ENCODE data around the gene TM2D1.

Gene TM2D1

DNA sequence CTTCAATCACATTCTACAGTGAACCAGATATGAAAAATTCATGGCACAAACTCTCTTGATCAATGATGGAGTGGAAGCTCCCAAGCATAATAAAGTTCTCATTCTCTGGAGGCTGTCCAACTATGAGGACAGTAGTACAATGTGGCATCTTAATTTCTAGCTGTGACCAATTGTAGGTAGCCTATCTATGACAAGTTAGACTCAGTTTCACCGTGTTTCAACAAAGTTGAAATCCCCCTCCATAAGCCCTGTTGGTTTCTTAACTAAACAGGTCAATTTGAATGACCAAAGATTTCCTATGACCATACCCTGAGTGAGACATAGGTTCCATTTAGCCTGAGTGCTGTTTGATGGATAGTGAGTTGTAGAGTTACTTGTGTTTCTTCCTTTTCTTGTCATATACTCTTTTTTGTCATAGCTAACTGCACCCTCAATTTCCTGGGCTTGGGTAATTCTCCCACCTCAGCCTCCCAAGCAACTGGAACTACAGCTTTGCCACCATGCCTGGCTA is 29.1 kb upstream of the TM2D1 start:
- no peak overlapping the region for H3K4me3 ChIP-seq (replicated peaks; ENCODE audit: low read depth, low read length)
- TF ChIP-seq, protein P1, sequence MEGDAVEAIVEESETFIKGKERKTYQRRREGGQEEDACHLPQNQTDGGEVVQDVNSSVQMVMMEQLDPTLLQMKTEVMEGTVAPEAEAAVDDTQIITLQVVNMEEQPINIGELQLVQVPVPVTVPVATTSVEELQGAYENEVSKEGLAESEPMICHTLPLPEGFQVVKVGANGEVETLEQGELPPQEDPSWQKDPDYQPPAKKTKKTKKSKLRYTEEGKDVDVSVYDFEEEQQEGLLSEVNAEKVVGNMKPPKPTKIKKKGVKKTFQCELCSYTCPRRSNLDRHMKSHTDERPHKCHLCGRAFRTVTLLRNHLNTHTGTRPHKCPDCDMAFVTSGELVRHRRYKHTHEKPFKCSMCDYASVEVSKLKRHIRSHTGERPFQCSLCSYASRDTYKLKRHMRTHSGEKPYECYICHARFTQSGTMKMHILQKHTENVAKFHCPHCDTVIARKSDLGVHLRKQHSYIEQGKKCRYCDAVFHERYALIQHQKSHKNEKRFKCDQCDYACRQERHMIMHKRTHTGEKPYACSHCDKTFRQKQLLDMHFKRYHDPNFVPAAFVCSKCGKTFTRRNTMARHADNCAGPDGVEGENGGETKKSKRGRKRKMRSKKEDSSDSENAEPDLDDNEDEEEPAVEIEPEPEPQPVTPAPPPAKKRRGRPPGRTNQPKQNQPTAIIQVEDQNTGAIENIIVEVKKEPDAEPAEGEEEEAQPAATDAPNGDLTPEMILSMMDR (IDR thresholded peaks at IDR 0.05; ENCODE audit: insufficient read depth, low read length, poor library complexity, severe bottlenecking), result no peak
- no peaks in the 10 kb centered on the region for H3K27me3 ChIP-seq (replicated peaks; ENCODE audit: control insufficient read depth, insufficient read depth, low read length)
- DNase-seq (ENCODE audit: extremely low read depth, insufficient read length), result no peak
- H3K36me3 ChIP-seq (ENCODE audit: control insufficient read depth, insufficient read depth, low read length), result no peaks in the 10 kb centered on the region

DNA sequence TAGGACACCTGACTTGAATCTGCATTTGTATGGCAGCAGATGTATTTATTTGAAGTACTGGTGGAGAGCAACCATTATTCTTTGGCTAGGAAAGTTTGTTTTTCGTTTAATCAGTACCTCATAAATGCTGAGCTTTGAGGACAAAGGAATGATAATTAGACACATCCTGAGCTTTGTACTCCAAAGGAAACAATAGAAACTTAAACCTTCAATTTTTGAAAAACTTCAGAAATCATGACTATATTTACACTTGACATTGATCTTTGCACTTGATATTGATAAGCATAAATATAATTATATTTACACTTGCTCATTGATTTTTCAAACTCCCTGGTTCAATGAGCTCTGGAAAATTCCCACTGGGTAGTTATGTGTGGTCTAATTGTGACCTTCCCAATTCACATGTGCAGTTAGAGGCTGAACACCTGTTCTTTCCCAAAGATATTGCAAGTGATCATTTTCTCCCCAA is 28.0 kb upstream of the TM2D1 start:
- DNase-seq (ENCODE audit: extremely low read depth, insufficient read length), result no peak
- no peaks in the 10 kb centered on the region for H3K27me3 ChIP-seq (replicated peaks; ENCODE audit: control insufficient read depth, insufficient read depth, low read length)
- TF ChIP-seq, protein P1 (IDR thresholded peaks at IDR 0.05; ENCODE audit: insufficient read depth, low read length, poor library complexity, severe bottlenecking), result no peak
- H3K36me3 ChIP-seq (ENCODE audit: control insufficient read depth, insufficient read depth, low read length), result no peaks in the 10 kb centered on the region
- H3K4me3 ChIP-seq (replicated peaks; ENCODE audit: low read depth, low read length), result no peak overlapping the region

DNA sequence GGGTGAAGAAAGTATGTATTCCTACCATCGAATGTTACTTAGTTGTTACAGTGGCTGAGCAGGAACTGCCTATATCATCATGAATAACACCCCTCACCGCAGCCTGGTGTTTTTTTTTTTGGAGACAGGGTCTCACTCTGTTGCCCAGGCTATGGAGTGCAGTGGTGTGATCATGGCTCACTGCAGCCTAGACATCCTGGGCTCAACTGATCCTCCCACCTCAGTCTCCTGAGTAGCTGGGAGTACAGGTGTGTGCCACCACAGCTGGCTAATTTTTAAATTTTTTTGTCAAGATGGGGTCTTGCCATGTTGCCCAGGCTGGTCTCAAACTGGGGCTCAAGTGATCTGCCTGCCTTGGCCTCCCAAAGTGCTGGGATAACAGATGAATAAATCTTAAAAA is 24.6 kb upstream of the TM2D1 start:
- TF ChIP-seq, protein P1 (IDR thresholded peaks at IDR 0.05; ENCODE audit: insufficient read depth, low read length, poor library complexity, severe bottlenecking), result no peak

DNA sequence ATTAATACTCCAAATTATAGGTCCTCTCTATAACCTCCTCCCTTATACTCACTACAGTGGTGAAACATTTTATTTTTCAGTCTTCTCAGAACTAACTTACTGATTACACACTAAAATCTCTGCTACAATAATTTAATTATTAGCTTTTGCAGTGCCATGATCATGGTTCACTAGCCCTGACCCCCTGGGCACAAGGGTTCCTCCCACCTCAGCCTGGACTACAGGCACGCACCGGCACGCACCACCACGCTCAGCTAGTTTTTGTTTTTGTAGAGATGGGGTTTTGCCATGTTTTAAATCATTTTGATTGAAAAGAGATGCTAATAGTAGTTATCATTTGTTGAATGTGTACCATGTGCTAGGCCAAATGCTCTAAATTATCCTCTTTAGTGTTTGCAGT is 23.6 kb upstream of the TM2D1 start:
- TF ChIP-seq, protein P1 (IDR thresholded peaks at IDR 0.05; ENCODE audit: insufficient read depth, low read length, poor library complexity, severe bottlenecking), result no peak
- no peak overlapping the region for H3K4me3 ChIP-seq (replicated peaks; ENCODE audit: low read depth, low read length)
- no peaks in the 10 kb centered on the region for H3K27me3 ChIP-seq (replicated peaks; ENCODE audit: control insufficient read depth, insufficient read depth, low read length)
- no peaks in the 10 kb centered on the region for H3K36me3 ChIP-seq (ENCODE audit: control insufficient read depth, insufficient read depth, low read length)
- DNase-seq (ENCODE audit: extremely low read depth, insufficient read length), result no peak

More for the DNA sequence above, 24.6 kb upstream of the TM2D1 start:
- no peak for DNase-seq (ENCODE audit: extremely low read depth, insufficient read length)
- Histone ChIP-seq H3K27me3 (replicated peaks; ENCODE audit: control insufficient read depth, insufficient read depth, low read length) (no peaks in the 10 kb centered on the region), H3K4me3 (replicated peaks; ENCODE audit: low read depth, low read length) (no peak overlapping the region), H3K36me3 (ENCODE audit: control insufficient read depth, insufficient read depth, low read length) (no peaks in the 10 kb centered on the region)

DNA sequence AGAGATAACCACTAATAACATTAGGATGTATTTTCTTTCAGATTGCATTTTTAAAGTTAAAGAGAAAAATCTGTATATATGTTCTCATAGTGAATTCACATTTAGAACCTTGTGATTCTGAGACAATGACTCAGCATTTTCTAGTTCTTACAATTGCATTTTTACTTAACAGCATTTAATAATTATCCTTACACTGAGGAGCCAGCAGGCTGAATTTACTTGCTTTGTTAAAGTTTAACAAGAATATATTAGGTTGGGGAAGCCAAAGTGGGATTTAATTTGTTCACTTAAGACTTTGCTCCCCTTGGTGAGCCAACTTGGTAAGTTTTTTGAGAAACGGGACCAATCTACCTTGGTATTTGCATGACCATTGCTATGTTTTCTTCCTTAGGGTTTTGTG is 21.9 kb upstream of the TM2D1 start:
- no peak overlapping the region for H3K4me3 ChIP-seq (replicated peaks; ENCODE audit: low read depth, low read length)
- H3K27me3 ChIP-seq (replicated peaks; ENCODE audit: control insufficient read depth, insufficient read depth, low read length), result no peaks in the 10 kb centered on the region
- no peaks in the 10 kb centered on the region for H3K36me3 ChIP-seq (ENCODE audit: control insufficient read depth, insufficient read depth, low read length)
- TF ChIP-seq, protein P1 (IDR thresholded peaks at IDR 0.05; ENCODE audit: insufficient read depth, low read length, poor library complexity, severe bottlenecking), result no peak
- no peak for DNase-seq (ENCODE audit: extremely low read depth, insufficient read length)
